ENCODE measurements around the gene COMMD1.
"Not testable (repeated sequence)": the region's sequence is repeated elsewhere in the genome, so short reads cannot be mapped to it uniquely, and the experiment has no call there.

COMMD1 gene

GRCh38 chr2:61949458-61949713 lies 43.9 kb downstream of the COMMD1 start:
- Mint-ChIP-seq H3K4me1 (no peaks in the 10 kb centered on the region), H3K9me3 (no peaks in the 10 kb centered on the region), H3K27me3 (no peaks in the 10 kb centered on the region), H3K27ac (no peak overlapping the region), H3K4me3 (no peak overlapping the region)
- ATAC-seq (no peak), DNase-seq (no peak)

GRCh38 chr2:61949714-61950560 lies 44.5 kb downstream of the COMMD1 start:
- ATAC-seq (no peak), DNase-seq (no peak)
- Mint-ChIP-seq H3K4me3 (no peak overlapping the region), H3K9me3 (no peaks in the 10 kb centered on the region), H3K27me3 (no peaks in the 10 kb centered on the region), H3K4me1 (no peaks in the 10 kb centered on the region), H3K27ac (no peak overlapping the region)

GRCh38 chr2:61950571-61951315 lies 45.3 kb downstream of the COMMD1 start:
- H3K9me3 Mint-ChIP-seq, result no peaks in the 10 kb centered on the region
- no peak for ATAC-seq
- no peaks in the 10 kb centered on the region for H3K4me1 Mint-ChIP-seq
- no peak for DNase-seq
- H3K27me3 Mint-ChIP-seq, result no peaks in the 10 kb centered on the region
- H3K4me3 Mint-ChIP-seq, result no peak overlapping the region
- peak overlapping the region in 1 of 2 donors; percentile 76 for H3K27ac Mint-ChIP-seq

- no peaks in the 10 kb centered on the region for H3K9me3 Mint-ChIP-seq
- DNase-seq (no peak), ATAC-seq (no peak)
- H3K27me3 Mint-ChIP-seq, result no peaks in the 10 kb centered on the region
- no peak overlapping the region for H3K4me3 Mint-ChIP-seq
- no peaks in the 10 kb centered on the region for H3K4me1 Mint-ChIP-seq
- no peak overlapping the region for H3K27ac Mint-ChIP-seq
Measured at GRCh38 chr2:61951881-61952280, 46.4 kb downstream of the COMMD1 start.

- no peak overlapping the region for H3K27ac Mint-ChIP-seq
- ATAC-seq (no peak), DNase-seq (no peak)
- H3K27me3 Mint-ChIP-seq, result no peaks in the 10 kb centered on the region
- H3K4me3 Mint-ChIP-seq, result no peak overlapping the region
- no peaks in the 10 kb centered on the region for H3K4me1 Mint-ChIP-seq
- no peaks in the 10 kb centered on the region for H3K9me3 Mint-ChIP-seq
Measured at GRCh38 chr2:61952288-61952687, 46.8 kb downstream of the COMMD1 start.

- not testable (repeated sequence) for H3K9me3 Mint-ChIP-seq, H3K4me1 Mint-ChIP-seq, H3K27me3 Mint-ChIP-seq, H3K4me3 Mint-ChIP-seq, H3K27ac Mint-ChIP-seq, DNase-seq, ATAC-seq
Measured at GRCh38 chr2:61954856-61955255, 49.4 kb downstream of the COMMD1 start.

GRCh38 chr2:61959381-61960293 lies 54.2 kb downstream of the COMMD1 start:
- Mint-ChIP-seq H3K4me3 (no peak overlapping the region), H3K4me1 (peaks cover 10% of the 10 kb centered on the region), H3K27ac (peak overlapping the region in 1 of 2 donors; percentile 37), H3K9me3 (no peaks in the 10 kb centered on the region), H3K27me3 (no peaks in the 10 kb centered on the region)
- DNase-seq (no peak), ATAC-seq (no peak)

- Mint-ChIP-seq H3K4me3 (no peak overlapping the region), H3K27me3 (no peaks in the 10 kb centered on the region), H3K27ac (no peak overlapping the region), H3K9me3 (no peaks in the 10 kb centered on the region), H3K4me1 (peaks cover 10% of the 10 kb centered on the region)
- DNase-seq (no peak), ATAC-seq (no peak)
Measured at GRCh38 chr2:61961231-61961901, 55.9 kb downstream of the COMMD1 start.

- Mint-ChIP-seq H3K27ac (no peak overlapping the region), H3K4me1 (peaks cover 10% of the 10 kb centered on the region), H3K4me3 (no peak overlapping the region), H3K9me3 (no peaks in the 10 kb centered on the region), H3K27me3 (no peaks in the 10 kb centered on the region)
- DNase-seq (no peak), ATAC-seq (no peak)
Measured at GRCh38 chr2:61962095-61962984, 56.9 kb downstream of the COMMD1 start.

- no peaks in the 10 kb centered on the region for H3K27me3 Mint-ChIP-seq
Measured at GRCh38 chr2:61966087-61966727, 60.7 kb downstream of the COMMD1 start.

GRCh38 chr2:61967262-61967661 lies 61.8 kb downstream of the COMMD1 start:
- H3K27me3 Mint-ChIP-seq, result no peaks in the 10 kb centered on the region
- no peaks in the 10 kb centered on the region for H3K9me3 Mint-ChIP-seq
- no peaks in the 10 kb centered on the region for H3K4me1 Mint-ChIP-seq
- H3K4me3 Mint-ChIP-seq, result no peak overlapping the region
- ATAC-seq (no peak), DNase-seq (no peak)
- no peak overlapping the region for H3K27ac Mint-ChIP-seq

More at GRCh38 chr2:61966087-61966727, 60.7 kb downstream of the COMMD1 start:
- H3K9me3 Mint-ChIP-seq, result no peaks in the 10 kb centered on the region
- no peak for ATAC-seq
- DNase-seq, result no peak
- H3K27ac Mint-ChIP-seq, result no peak overlapping the region
- no peaks in the 10 kb centered on the region for H3K4me1 Mint-ChIP-seq
- H3K4me3 Mint-ChIP-seq, result no peak overlapping the region

GRCh38 chr2:61969376-61969775 lies 63.9 kb downstream of the COMMD1 start:
- H3K27ac Mint-ChIP-seq, result no peak overlapping the region
- no peak for DNase-seq
- H3K9me3 Mint-ChIP-seq, result no peaks in the 10 kb centered on the region
- no peak overlapping the region for H3K4me3 Mint-ChIP-seq
- H3K4me1 Mint-ChIP-seq, result no peaks in the 10 kb centered on the region
- no peaks in the 10 kb centered on the region for H3K27me3 Mint-ChIP-seq
- no peak for ATAC-seq

GRCh38 chr2:61970807-61971556 lies 65.5 kb downstream of the COMMD1 start:
- ATAC-seq (no peak), DNase-seq (no peak)
- H3K4me1 Mint-ChIP-seq, result no peaks in the 10 kb centered on the region
- no peak overlapping the region for H3K4me3 Mint-ChIP-seq
- H3K9me3 Mint-ChIP-seq, result no peaks in the 10 kb centered on the region
- no peak overlapping the region for H3K27ac Mint-ChIP-seq
- no peaks in the 10 kb centered on the region for H3K27me3 Mint-ChIP-seq
